SU-DHL-6 (cell line): ENCODE data around the gene HM13.

ENCODE experiments used
- CTCF ChIP-seq: fragments of 200-600 bp; sonication (generic); IDR thresholded peaks from one replicate; pipeline ENCODE4 v1.5.1; 2017; ENCODE audit warnings: antibody characterized with exemption, mild to moderate bottlenecking, low read length, moderate library complexity; ENCODE audit not compliant: insufficient read depth, poor library complexity, severe bottlenecking
- EZH2phosphoT487 ChIP-seq: fragments of 200-600 bp; sonication (generic), shearing (Covaris generic); conservative IDR thresholded peaks from 2 replicates; pipeline ENCODE4 v1.6.1; 2018; ENCODE audit warnings: mild to moderate bottlenecking, antibody characterized with exemption, low read length, moderate library complexity, mixed read lengths

GRCh38 chr20:31594002-31594557 lies 79.8 kb downstream of the HM13 start:
- TF ChIP-seq CTCF (no peak), EZH2phosphoT487 (no peak)
